HEK293 (cell line): Measurements from ENCODE around the gene CYB5R3.

Experiments used
- OVOL3 ChIP-seq: fragments of 450-650 bp; formaldehyde crosslinking; IDR thresholded peaks from 2 replicates; pipeline ENCODE4 v1.5.1; 2016; ENCODE audit warnings: missing biosample characterization, missing genetic modification characterization
- SETDB1 ChIP-seq: IDR thresholded peaks from one replicate; pipeline ENCODE4 v1.6.1; 2017; ENCODE audit warnings: mild to moderate bottlenecking, low read length, moderate library complexity, mixed read lengths; ENCODE audit not compliant: insufficient read length
- TCF7L2 ChIP-seq: IDR thresholded peaks from 2 replicates; pipeline ENCODE4 v1.6.1; 2011; ENCODE audit warnings: low read depth, mild to moderate bottlenecking, inconsistent platforms, low read length, moderate library complexity, borderline replicate concordance
- ZNF114 ChIP-seq: fragments of 450-650 bp; formaldehyde crosslinking; IDR thresholded peaks from 2 replicates; pipeline ENCODE4 v1.5.0; 2017; ENCODE audit warnings: missing biosample characterization, missing genetic modification characterization
- ZNF140 ChIP-seq: fragments of 450-650 bp; formaldehyde crosslinking; IDR thresholded peaks from 2 replicates; pipeline ENCODE4 v1.5.1; 2016; ENCODE audit warnings: missing biosample characterization, missing genetic modification characterization
- ZNF155 ChIP-seq: fragments of 450-650 bp; formaldehyde crosslinking; IDR thresholded peaks from 2 replicates; pipeline ENCODE4 v1.5.1; 2016; ENCODE audit warnings: missing biosample characterization, missing genetic modification characterization
- ZNF2 ChIP-seq: fragments of 450-650 bp; formaldehyde crosslinking; IDR thresholded peaks from 2 replicates; pipeline ENCODE4 v1.5.1; 2016; ENCODE audit warnings: missing biosample characterization, missing genetic modification characterization
- ZNF391 ChIP-seq: fragments of 450-650 bp; formaldehyde crosslinking; IDR thresholded peaks from 2 replicates; pipeline ENCODE4 v1.5.1; 2016; ENCODE audit warnings: low read depth, missing biosample characterization, missing genetic modification characterization, borderline replicate concordance
- TF ChIP-seq, protein P1 (sequence below): fragments of 450-650 bp; formaldehyde crosslinking; IDR thresholded peaks from 2 replicates; pipeline ENCODE4 v1.5.1; 2016; ENCODE audit warnings: missing biosample characterization, missing genetic modification characterization

DNA sequence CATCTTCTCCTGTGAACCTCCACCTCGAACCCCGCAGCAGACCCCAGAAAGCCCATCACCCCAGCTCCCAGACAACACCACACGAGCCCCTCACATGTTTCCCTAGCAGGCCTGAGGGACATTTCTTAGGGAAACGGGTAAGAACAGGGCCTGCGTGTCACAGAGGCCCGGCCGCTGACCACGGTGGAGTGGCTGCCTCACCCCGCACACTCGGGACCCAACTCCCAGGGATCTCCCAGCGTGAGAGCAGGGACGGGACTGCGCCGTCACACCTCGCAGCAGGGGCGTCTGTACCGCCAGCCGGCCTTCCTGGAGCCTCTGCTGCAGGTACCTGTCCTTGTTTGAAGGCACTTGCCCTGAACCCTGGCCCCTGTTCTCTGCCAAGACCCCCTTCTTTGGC lies 19.0 kb downstream of the CYB5R3 start:
- TF ChIP-seq ZNF140 (tag by site-specific recombination), result no peak
- TF ChIP-seq ZNF391 (tag by site-specific recombination), result no peak
- TF ChIP-seq, protein P1, sequence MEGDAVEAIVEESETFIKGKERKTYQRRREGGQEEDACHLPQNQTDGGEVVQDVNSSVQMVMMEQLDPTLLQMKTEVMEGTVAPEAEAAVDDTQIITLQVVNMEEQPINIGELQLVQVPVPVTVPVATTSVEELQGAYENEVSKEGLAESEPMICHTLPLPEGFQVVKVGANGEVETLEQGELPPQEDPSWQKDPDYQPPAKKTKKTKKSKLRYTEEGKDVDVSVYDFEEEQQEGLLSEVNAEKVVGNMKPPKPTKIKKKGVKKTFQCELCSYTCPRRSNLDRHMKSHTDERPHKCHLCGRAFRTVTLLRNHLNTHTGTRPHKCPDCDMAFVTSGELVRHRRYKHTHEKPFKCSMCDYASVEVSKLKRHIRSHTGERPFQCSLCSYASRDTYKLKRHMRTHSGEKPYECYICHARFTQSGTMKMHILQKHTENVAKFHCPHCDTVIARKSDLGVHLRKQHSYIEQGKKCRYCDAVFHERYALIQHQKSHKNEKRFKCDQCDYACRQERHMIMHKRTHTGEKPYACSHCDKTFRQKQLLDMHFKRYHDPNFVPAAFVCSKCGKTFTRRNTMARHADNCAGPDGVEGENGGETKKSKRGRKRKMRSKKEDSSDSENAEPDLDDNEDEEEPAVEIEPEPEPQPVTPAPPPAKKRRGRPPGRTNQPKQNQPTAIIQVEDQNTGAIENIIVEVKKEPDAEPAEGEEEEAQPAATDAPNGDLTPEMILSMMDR (tag by site-specific recombination), result no peak
- TF ChIP-seq OVOL3, result no peak
- TF ChIP-seq SETDB1, result no peak
- no peak for TF ChIP-seq ZNF2 (tag by site-specific recombination)
- no peak for TF ChIP-seq TCF7L2
- TF ChIP-seq ZNF155 (tag by site-specific recombination), result no peak
- TF ChIP-seq ZNF114 (tag by site-specific recombination), result no peak
